Measurements from ENCODE around the gene P2RY1.
"Not testable (repeated sequence)": the region's sequence is repeated elsewhere in the genome, so short reads cannot be mapped to it uniquely, and the experiment has no call there.

P2RY1 gene

DNA sequence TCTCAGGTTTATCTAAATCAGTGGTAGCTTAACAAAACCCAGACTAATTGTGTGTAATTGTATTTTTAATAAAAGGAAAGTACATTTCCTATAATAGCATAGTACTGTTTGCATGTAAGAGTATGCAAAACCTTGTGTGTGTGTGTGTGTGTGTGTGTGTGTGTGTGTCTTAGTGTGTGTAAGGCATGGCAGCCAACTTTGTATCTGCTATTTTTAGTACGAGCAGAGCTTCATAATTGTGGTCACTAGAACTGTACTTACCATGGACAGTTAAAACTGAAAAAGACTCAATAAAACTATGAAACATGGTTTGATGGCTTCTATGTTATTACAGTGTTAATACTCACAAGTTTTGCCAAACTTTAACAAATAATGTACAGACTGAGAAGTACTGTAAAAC lies 6.2 kb downstream of the P2RY1 start:
- DNase-seq: no peak

DNA sequence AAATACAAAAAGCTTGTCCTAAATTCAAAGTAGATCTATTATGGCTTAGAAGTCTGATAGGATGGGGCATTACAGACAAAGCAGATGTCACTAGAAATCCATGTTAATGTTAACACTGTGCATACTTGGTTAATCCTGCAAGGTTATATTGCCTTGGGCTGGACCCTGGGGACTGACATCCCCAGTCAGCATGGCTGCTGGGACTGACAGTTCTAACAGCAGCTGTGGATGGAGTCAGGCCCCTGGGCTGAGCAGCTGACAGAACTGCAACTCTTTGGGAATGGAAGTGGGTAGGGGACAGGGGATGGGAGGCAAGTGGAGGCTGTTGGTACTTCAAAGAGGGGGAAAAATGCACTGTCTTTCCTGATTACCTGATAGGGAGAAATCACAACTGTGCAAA lies 7.5 kb downstream of the P2RY1 start:
- DNase-seq: no peak

DNA sequence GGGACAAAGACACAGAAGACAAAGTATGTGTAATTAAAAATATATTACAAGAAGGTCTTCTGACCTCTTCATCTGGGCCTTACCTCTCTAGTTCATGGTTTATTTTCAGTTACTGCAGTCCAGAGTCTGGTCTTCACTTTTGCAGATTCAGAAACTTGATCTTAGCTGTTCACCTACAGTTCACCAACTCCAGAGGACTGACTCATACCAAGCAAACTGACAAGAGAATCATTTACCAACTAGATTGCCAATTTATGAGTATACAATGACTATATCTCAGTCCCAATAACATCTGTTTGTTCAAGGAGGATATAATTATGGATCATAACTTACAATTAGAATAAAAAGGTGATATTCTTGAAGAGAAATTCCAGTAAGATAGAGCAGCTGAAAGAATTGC lies 9.0 kb downstream of the P2RY1 start:
- DNase-seq: no peak

DNA sequence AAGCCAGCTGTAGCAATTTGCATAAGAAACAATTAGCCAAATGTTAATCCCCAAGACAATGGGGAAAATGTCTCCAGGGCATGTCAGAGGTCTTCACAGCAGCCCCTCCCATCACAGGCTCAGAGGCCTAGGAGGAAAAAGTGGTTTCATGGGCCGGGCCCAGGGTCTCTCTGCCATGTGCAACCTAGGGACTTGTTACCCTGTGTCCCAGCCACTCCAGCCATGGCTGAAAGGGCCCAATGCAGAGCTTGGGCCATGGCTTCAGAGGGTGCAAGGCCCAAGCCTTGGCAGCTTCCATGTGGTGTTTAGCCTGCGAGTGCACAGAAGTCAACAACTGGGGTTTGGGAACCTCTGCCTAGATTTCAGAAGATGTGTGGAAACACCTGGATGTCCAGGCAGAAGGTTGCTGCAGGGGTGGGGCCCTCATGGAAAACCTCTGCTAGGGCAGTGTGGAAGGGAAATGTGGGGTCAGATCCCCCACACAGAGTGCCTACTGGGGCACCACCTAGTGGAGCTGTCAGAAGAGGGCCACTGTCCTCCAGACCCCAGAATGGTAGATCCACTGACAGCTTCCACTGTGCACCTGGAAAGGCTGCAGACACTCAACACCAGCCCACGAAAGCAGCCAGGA lies 11.8 kb downstream of the P2RY1 start:
- not testable (repeated sequence) for DNase-seq

DNA sequence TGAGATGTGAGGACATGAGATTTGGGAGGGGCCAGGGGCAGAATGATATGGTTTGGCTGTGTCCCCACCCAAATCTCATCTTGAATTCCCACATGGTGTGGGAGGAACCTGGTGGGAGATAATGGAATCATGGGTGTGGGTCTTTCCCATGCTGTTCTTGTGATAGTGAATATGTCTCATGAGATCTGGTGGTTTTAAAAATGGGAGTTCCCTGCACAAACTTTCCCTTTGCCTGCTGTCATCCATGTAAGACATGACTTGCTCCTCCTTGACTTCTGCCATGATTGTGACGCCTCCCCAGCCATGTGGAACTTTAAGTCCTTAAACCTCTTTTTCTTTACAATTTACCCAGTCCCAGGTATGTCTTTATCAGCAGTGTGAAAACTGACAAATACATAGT lies 12.7 kb downstream of the P2RY1 start:
- DNase-seq: not testable (repeated sequence)

DNA sequence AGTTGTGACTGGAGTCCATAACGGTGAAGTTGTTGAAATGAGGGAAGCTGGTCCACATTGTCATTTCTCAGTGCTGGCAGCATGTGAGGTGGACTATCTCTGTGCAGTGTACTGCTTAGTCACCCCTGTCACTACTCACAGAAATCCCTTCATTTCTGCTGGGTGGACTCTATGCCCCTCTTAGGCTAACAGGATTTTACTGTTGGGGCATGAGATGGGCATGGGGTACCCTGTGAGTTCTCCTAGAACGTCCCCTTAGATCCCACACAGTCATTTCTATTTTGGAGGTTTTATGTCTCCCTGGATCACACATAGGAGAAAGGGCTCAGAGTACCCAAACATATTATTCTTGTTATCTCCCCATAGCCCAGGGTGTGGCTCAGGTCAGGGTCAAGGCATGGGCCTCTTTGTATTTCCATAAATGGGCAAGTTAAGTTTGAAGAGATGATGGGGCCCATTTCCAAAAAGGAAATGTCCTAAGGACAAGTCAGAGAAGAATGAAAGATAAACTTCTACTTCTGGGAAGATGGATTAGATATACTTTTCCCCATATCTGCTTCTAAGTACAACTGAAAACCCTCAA lies 15.2 kb downstream of the P2RY1 start:
- DNase-seq: no peak

DNA sequence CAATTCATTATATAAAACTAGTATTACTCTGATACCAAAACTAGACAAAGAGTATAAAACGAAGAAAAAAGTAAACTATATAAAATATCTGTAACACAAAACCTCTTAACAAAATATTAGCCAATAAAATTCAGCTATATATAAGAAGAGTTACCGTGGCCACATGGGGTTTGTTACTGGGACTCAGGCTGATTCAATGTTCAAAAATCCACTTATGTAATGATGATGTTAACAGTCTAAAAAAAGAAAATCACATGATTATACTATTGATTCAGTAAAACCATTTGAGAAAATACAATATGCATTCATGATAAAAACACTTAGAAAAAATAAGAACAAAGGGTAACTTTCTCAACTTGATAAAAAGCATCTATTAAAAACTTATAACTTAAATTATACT lies 18.3 kb downstream of the P2RY1 start:
- no peak for DNase-seq

DNA sequence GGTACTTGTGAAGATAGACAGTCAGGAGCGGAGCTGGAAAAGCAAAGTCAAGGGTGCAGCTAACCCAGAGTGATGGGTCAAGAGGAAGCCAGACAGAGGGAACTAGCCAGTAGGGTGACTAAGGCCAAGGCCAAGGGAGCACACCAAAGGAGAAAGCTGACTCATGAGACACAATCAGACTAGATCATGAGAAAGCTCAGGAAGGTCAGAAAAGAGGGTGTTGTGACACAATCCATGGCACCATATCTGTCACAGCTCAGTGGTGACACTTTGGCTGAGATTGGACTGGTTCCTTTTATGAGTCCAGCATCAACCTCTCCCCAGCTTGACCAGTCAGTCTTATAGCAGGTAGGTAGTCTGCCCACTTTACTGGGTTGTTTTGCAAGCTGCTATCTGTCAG lies 22.2 kb downstream of the P2RY1 start:
- no peak for DNase-seq

DNA sequence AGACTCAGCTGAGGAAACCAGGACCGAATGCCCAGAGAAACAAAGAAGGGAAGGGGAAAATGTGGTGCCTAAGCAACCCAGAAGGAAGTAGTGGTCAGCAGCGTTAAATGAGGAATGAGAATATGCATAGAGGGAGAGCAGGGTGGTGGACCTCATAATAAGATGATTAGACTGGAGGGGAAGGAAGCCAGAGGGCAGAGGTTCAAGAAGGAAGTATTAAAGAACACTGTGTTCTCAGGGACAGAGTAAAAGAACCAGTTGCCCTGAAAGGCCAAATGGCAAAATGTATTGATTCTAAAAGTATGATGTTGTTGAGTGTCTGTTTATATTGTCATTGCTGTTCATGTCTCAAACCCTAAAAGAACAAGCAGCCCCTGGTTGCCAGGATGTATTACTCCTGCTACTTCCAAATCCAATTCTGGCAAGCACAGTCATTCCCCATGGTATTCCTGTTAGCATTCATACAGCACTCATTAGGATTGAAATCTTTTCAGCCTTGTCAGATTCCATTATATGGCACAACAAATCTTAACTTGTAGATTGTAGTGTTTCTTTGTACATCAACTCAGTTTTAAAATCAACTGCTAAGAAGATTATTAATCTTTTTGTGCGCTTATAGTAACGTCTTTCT lies 23.4 kb downstream of the P2RY1 start:
- no peak for DNase-seq

DNA sequence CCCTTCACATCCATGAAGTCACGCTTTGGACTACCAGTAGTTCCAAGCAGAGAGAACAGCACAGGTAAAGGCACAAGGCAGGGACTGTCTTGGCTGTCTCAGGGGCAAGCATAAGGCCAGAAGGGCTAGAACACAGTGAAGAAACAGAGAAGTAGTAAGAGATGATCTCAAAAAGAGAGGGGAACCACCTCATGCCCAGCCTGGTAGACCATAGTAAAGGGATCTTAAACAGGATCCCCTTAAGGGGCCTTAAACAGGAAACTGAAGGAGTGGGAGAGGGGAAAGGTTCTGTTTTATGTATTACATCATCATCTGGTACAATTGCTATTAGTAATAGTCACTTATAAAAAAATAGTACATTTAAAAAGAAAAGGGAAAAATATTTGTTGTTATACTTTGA lies 25.8 kb downstream of the P2RY1 start:
- no peak for DNase-seq

DNA sequence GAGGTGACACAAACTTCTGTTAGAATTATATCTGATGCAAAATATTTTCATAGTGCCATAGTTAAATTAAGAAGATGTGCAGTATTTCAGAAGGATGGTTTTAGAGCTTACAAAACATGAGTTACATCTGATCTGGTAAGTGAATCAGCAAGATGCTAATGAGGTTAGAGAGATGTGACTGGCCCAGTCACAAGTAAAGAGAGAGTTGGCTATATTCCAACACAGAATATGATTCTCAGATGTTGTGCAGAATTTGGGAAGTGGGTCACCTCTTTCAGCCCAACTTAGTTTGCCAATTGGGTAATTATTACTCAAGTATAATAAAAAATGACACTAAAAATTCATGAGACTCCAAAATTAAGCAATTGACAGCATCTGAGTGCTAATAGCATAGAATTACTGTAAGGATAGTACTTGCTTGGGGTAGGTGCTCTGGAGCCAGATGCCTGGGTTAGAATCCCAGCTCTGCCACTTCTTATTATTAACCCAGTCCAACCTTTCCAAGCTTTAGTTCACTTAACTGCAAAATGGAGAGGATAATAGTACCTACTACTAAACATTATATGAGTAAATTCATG lies 30.8 kb downstream of the P2RY1 start:
- no peak for DNase-seq

DNA sequence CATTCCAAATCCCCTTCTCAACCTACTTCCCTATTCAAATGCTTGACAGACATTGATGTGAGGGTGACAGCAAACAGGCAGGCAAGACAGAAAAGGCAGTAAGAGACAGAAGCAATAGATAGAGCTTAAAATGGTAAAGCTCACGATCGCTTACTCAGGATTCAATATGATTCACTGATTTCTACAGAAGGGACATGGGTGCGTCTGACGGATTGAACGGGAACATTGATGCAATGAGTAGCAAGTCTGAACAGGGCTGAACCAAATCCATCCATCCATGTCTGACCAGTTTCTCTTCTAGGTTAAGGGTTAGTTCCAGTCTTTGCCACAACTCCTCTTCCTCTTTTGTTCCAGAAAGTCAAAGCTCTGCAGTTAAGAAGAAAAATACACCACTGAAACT lies 35.1 kb downstream of the P2RY1 start:
- DNase-seq: no peak

DNA sequence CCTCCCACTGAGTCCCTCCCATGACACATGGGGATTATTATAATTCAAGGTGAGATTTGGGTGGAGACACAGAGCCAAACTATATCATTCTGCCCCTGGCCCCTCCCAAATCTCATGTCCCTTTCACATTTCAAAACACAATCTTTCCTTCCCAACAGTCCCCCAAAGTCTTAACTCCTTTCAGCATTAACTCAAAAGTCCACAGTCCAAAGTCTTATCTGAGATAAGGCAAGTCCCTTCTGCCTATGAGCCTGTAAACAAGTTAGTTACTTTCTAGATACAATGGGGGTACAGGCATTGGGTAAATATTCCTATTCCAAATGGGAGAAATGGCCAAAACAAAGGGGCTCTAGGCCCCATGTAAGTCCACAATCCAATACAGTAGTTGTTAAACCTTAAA lies 38.4 kb downstream of the P2RY1 start:
- not testable (repeated sequence) for DNase-seq

DNA sequence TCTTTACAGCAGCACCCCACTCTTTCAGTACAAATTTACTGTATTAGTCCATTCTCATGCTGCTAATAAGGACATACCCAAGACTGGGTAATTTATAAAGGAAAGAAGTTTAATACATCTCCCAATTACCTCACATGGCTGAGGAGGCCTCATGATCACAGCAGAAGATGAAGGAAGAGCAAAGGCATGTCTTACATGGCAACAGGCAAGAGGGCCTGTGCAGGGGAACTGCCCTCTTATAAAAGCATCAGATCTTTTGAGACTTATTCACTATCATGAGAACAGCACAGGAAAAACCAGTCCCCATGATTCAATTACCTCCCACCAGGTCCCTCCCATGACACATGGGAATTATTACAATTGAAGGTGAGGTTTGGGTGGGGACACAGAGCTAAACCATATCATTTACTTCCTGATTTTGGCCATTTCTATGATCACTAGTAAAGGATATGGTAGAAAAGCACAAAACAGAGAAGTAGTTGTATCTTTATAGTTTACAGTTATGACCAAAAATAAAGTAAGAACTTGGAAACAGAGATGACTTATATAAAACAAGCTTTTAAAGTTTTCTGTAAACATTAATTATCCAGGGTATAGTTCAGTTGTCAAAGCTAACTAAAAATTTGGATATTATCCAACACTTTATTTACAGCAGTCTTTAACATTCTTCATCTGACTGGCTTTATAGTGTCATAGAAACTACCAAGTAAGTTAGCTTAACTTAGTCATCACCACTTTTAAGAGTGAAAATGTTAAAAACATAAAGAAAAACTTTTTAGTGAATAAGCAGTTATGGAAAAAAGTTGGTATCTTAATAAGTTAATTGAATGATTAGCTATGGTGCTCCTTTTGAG lies 40.2 kb downstream of the P2RY1 start:
- DNase-seq: no peak

DNA sequence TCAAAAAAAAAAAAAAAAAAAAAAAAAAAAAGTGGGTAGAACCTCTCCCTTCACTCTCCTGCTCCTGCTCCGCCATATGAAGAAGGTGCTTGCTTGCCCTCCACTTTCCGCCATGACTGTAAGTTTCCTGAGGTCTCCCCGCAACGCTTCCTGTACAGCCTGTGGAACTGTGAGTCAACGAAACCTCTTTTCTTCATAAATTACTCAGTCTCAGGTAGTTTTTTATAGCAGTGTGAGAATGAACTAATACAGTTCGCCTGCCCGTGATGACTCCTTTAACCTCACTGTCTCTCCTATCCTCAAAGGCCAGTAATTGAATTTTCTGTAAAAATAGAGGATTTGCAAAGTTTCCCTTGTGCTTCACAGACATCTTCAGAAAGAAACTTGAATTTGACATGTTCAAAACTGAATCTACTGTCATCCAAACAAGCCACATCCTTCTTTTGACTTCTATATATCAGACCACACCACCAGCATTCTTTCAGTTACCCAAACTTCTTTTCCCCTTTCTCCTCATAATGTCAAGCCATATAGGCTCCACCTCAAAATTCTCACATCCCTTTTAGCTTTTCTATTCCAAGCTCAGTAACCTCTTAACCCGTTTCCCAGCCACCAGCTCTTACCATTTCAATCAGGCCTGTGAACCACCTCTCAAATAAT lies 44.3 kb downstream of the P2RY1 start:
- no peak for DNase-seq

DNA sequence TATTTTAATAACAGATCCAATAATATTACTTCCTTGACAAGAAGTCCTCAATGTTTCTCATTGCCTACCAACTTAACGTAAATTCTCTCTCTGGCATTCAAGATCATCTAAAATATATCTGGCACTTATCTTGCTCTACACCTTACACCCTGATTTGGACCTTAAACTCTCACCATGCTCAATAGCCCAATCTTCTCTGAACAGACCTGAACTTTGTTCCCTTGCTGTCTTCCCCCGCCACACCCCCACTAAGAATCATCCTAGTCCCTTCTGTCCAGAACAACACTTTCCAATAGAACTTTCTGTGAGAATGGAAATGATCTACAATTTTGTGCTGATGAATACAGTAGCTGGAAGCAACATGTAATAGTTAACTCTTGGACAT lies 44.9 kb downstream of the P2RY1 start:
- DNase-seq: no peak

DNA sequence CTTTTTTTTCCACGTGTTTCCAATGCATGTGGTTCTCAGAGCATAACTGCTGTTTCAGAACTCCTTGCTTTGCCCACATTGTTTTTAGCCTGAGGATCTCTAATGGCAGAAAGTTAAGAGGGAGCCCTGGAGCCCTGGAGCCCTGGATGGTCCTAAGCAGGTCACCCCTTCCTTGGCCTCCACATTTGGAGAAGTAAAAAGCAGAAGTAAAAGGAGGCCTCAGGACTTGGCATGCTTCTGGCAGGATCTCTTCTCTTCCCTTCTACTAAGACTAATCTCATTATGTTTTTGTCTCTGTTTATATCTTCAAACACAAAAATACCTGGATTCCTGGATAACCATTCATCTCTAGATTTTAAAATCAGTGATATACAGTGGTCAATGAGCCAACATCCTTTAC lies 50.1 kb downstream of the P2RY1 start:
- DNase-seq: no peak
